Hindlimb muscle (tissue), 1 donor: ENCODE data around the gene ARHGAP6. TPM values are rescaled to one million over a fixed set of nuclear protein-coding genes. Genes with fewer than 3 reads are reported as not detected.
"Not testable (repeated sequence)": the region's sequence is repeated elsewhere in the genome, so short reads cannot be mapped to it uniquely, and the experiment has no call there.

Experiments used
- DNase-seq: peaks from one replicate; pipeline ENCODE4 v3.0.0-alpha.2; 2013
- polyA plus RNA-seq: library from polyadenylated mRNA; unstranded; fragments of 120-200 nt; gene quantifications from one replicate; pipeline ENCODE4 v1.2.1, GENCODE V29; 2013; ENCODE audit not compliant: insufficient read length

Gene ARHGAP6
- polyA plus RNA-seq, 1 donor = 12.8 TPM

DNA sequence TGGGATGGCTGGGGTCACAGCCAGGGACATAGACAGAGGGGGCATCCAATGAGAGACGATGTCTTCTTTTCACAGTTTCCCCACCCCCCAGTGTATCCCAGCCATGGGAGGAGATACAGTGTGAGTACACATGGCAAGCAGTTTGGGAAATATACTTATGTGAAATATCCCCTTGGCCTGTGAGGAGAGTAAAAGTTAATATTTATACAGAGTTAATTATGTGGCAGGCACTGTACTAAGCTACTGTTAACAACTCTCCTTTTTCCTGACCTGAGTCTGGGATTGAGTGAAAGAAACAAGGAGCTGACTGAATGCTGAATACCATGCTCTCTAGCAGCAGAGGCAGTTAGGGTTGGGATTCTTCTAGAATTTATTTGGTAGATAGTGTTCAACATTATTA lies 519.3 kb downstream of the ARHGAP6 start:
- no peak for DNase-seq

- peak; percentile 71 for DNase-seq
These were observed 521.6 kb downstream of the ARHGAP6 start for GRCh38 chrX:11143931-11144678.

DNA sequence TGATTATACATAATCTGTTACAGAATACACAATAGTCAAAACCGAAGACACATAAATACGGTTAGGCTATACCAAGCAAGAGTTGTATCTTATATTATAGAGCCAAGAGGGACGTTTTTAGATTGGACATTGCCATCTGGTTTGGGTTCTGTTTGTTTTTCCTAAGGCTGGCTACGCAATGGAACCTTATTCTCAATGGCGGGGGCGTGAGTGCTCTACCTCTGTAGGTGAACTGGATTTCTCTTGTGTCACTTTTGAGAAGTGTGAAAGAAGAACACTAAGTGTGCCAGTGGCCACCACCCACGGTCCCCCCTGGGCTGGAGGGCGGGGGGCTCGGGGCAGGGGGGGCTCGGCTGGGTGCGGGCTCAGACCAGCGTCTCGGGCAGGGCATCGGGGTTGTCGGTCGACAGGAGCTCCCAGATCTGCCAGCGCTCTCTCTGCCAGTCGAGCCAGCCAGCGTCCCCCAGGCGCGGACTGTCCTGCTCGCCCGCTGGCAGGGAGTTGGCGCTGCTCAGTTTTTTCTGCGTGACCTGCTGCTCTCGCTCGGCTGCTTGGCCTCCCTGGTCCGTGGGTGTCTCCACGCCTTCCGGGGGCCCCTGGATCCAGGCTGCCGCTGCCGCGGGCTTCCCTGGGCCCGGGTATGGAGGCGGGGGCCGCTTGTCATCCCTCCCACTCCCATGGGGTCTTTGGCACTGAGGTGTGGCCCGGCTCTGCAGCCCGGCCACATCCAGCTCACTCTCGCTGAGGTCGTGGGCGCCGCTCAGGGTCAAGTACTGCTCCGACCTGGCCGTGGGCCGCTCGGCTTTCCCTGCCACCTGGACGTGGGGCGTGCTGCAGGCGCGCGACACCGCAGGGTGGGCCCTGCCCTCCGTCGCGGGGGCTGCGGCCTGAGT lies 527.0 kb downstream of the ARHGAP6 start:
- no peak for DNase-seq

DNA sequence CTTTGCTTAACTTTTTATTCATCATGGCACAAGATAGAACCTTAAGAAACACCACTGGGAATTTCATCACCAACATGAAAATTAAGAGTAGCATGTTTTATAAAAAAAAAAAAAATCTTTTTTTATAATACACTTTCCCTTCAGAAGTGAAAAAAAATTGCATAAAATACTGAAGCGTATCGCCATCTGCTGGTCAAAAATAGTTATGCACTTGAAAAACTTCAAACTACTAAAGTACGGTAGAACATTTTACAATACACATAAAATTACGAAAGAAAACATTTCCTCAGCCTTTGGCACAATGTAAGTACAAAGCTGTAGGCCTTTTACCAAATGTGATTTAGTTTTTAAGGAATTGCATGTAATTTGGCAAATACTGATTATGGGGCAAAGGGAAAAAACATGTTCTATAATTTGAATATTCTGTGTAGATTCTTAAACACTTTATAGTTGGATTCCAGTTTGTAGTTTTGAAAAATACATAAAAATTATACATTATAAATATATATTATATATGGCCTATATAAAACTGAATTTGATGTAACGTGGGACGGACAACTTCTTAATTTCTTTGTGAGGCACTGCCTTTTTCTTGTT lies 528.1 kb downstream of the ARHGAP6 start:
- no peak for DNase-seq

GRCh38 chrX:11135564-11136185 lies 530.0 kb downstream of the ARHGAP6 start:
- no peak for DNase-seq

- no peak for DNase-seq
These were observed 534.6 kb downstream of the ARHGAP6 start for GRCh38 chrX:11131146-11131545.

- DNase-seq = no peak
These were observed 535.6 kb downstream of the ARHGAP6 start for GRCh38 chrX:11130136-11130535.

GRCh38 chrX:11129534-11130105 lies 536.1 kb downstream of the ARHGAP6 start:
- no peak for DNase-seq

DNA sequence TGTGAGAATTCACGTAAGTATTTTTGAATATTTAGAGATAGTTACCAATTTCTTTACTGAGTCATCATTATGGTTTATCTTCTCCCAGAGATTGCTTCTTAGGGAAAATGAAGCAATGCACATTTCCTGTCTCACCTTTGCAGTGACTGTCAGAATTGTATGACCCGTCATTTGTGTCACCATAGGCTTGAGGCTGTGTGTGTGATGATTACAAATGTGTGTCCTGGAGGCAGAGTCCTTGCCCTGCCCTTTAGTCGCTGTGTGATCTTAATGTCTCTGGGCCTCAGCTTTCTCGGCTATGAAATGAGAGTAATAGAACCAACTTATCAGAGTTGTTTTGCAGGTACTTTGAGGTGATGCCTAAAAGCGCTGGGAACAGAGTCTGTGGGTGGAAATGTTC lies 540.7 kb downstream of the ARHGAP6 start:
- DNase-seq = no peak

DNA sequence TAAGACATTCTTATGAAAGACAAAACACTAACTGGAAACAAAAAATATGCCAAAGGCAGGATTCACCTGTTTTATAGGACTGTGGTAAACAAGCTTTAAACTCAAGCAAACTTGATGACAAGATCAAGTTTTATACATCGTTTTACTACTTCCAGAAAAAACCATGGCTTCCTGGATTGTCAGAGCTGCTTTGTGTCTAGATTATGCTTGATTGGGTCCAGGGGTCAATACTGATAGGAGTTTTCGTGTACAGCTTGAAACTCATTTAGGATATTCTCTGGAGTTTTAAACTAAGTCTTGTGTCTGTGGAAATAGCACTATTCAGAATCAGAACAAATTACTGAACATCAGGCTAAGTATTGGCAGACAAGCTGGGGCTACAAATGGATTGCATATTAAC lies 541.6 kb downstream of the ARHGAP6 start:
- no peak for DNase-seq

- DNase-seq = not testable (repeated sequence)
These were observed 542.6 kb downstream of the ARHGAP6 start for GRCh38 chrX:11123087-11123486.

- no peak for DNase-seq
These were observed 546.3 kb downstream of the ARHGAP6 start for GRCh38 chrX:11119313-11119943.

- DNase-seq = no peak
These were observed 548.0 kb downstream of the ARHGAP6 start for GRCh38 chrX:11117745-11118144.

GRCh38 chrX:11113731-11114130 lies 552.0 kb downstream of the ARHGAP6 start:
- no peak for DNase-seq

DNA sequence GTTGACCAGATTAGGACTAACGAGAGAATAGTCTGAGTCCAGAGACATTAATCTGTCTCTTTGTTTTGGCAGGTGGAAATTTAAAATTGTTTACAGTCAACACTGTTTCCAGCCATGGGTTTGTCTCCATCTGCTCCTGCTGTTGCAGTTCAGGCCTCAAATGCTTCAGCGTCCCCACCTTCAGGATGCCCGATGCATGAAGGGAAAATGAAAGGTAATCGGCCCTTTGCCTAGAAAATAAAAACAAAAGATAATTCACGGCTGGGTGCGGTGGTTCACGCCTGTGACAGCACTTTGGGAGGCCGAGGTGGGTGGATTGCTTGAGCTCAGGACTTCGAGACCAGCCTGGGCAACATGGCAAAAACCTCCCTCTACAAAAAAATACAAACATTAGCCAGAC lies 553.8 kb downstream of the ARHGAP6 start:
- no peak for DNase-seq

DNA sequence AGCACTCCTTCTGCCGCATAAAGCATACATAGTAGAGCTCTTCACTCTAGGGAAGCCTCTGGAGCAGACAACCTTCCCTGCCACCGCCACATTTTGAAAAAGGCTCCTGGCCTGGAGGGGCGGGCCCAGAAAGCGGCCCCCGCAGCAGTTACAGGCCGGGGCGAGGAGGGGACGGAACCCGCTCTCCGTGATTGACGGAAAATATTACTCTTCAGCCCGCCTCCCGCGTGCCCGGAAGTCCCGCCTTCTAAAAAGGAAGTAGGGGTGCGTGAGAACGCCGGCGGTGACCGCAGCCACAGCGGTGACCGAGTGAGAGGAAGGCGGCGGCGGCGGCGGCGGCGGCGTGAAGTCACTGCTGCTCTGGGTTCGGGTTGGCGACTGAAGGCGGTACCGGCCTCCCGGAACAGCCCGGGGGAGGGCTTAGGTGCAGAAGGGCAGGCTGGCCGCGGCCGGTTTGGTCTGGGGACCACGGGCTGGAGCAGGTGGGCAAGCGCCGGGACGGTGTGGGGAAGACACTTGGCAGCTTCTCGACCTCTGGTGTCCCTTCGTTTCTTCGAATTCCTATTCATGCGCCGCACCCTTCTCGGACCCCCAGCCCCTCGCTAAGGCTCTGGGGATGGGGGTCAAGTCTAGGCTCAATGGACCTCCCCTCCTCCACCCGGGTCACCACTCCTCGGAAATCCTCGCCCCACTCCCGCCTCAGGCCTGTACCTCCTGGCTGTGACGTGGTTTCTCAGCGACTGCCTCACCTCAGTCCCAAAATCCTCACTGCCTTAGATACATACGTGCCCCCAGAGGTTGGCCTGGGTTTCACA lies 554.5 kb downstream of the ARHGAP6 start, which contains the start of gene HCCS:
Gene HCCS, plus strand, starts transcription at position 296 of the 815 bp plus-strand sequence. CDS start 729 bp downstream, outside the sequence.
- peak; percentile 85 for DNase-seq

DNA sequence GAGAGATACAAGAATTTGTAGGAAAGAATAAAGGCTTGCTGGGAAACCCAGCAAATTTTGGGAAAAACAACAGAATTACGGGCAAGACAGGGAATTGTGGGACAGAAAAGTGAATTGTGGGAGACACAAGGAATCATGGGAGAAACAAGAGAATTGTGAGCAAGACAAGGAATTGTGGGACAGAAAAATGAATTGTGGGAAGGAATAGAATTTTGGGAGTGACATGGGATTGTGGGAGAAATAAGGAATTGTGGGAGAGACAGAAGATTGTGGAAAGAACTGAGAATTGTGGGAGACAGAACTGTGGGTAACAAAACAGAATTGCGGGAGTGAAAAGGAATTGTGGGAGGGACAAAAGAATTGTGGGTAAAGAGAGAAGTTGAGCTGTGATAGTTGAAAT lies 555.8 kb downstream of the ARHGAP6 start:
- no peak for DNase-seq

- DNase-seq = no peak
These were observed 557.3 kb downstream of the ARHGAP6 start for GRCh38 chrX:11108253-11108941.

GRCh38 chrX:11105080-11105479 lies 560.6 kb downstream of the ARHGAP6 start:
- no peak for DNase-seq

- DNase-seq = no peak
These were observed 562.0 kb downstream of the ARHGAP6 start for GRCh38 chrX:11103751-11104150.
